HL-60 (cell line): ENCODE results near the gene NTNG2.

Source experiments
- DNase-seq, 2 experiments: peaks; one replicate each; pipeline ENCODE4 v3.0.0-alpha.2; 2010 to 2020; ENCODE audit warnings: low read depth in 1 of 2, low spot score in 1 of 2
- H3K27ac ChIP-seq: fragments of 250-450 bp; sonication (Bioruptor Pico); replicated peaks from 2 replicates; pipeline ENCODE4 v1.5.1; 2020; ENCODE audit warnings: mild to moderate bottlenecking, moderate library complexity
- H3K27me3 ChIP-seq: fragments of 250-450 bp; sonication (Bioruptor Pico); 2 replicates; pipeline ENCODE4 v1.5.1; 2021; ENCODE audit warnings: mild to moderate bottlenecking, moderate library complexity; ENCODE audit not compliant: insufficient read depth, poor library complexity, severe bottlenecking
- H3K4me3 ChIP-seq: replicated peaks from 2 replicates; pipeline ENCODE4 v1.5.1; 2011; ENCODE audit warnings: mild to moderate bottlenecking, control low read depth, low read length; ENCODE audit not compliant: insufficient read depth
- CTCF ChIP-seq: IDR thresholded peaks from one replicate; pipeline ENCODE4 v1.5.1; 2011; ENCODE audit warnings: low read length, control low read depth, inconsistent platforms; ENCODE audit not compliant: insufficient read depth
- GABPA ChIP-seq: IDR thresholded peaks from 2 replicates; pipeline ENCODE4 v1.6.1; 2012; ENCODE audit warnings: low read depth
- POLR2AphosphoS5 ChIP-seq: IDR thresholded peaks from 2 replicates; pipeline ENCODE4 v1.6.1; 2012; ENCODE audit warnings: low read depth
- SPI1 ChIP-seq: IDR thresholded peaks from 2 replicates; pipeline ENCODE4 v1.6.1; 2012; ENCODE audit warnings: low read depth, mild to moderate bottlenecking, borderline replicate concordance
- TF ChIP-seq, protein P1 (sequence below): IDR thresholded peaks from 2 replicates; pipeline ENCODE4 v1.6.1; 2012; ENCODE audit warnings: low read depth; ENCODE audit not compliant: insufficient replicate concordance

The NTNG2 gene

GRCh38 chr9:132141344-132141947 is 20.4 kb upstream of the NTNG2 start:
- Histone ChIP-seq H3K27ac (no peak overlapping the region), H3K27me3 (peaks cover 26% of the 10 kb centered on the region), H3K4me3 (peak overlapping the region; percentile 6; the same call in 1 of the 2 replicates)
- peak in 1 of 2 experiments; percentile 15 for DNase-seq
- peak; percentile 30; the same call in 1 of the 2 replicates for TF ChIP-seq SPI1
- TF ChIP-seq POLR2AphosphoS5, result no peak

DNA sequence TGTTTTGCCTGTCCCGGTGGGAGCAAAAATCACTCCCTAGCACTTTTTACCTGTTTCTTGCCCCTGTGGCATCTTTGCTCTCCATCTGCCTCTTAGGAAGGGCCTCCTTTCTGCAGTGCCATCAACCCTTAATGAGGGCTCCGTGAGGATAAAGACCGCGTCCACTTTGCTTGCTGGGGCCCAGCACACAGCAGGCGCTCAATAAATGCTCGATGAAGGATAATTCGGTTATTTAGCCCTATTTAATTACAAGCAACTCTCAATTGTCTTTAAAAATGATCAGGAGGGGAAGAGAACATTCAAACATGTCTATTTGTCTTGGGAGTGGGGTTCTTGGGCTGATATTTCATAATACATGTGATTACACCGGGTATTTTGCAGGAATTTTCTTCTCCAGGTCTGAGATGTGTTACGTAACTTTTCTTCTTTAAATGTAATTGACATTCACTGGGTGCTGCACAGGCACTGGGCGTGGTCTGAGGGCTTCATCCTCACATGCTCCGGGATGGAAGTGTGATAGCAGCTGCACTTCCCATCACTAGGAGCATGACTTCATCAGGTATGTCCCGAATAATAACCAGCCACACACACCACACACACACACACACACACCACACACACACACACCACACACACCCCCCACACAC is 19.8 kb upstream of the NTNG2 start:
- no peak for DNase-seq
- Histone ChIP-seq H3K27me3 (peaks cover 26% of the 10 kb centered on the region), H3K4me3 (no peak overlapping the region), H3K27ac (no peak overlapping the region)
- TF ChIP-seq GABPA (no peak), SPI1 (no peak), CTCF (no peak), POLR2AphosphoS5 (no peak)
- TF ChIP-seq, protein P1, sequence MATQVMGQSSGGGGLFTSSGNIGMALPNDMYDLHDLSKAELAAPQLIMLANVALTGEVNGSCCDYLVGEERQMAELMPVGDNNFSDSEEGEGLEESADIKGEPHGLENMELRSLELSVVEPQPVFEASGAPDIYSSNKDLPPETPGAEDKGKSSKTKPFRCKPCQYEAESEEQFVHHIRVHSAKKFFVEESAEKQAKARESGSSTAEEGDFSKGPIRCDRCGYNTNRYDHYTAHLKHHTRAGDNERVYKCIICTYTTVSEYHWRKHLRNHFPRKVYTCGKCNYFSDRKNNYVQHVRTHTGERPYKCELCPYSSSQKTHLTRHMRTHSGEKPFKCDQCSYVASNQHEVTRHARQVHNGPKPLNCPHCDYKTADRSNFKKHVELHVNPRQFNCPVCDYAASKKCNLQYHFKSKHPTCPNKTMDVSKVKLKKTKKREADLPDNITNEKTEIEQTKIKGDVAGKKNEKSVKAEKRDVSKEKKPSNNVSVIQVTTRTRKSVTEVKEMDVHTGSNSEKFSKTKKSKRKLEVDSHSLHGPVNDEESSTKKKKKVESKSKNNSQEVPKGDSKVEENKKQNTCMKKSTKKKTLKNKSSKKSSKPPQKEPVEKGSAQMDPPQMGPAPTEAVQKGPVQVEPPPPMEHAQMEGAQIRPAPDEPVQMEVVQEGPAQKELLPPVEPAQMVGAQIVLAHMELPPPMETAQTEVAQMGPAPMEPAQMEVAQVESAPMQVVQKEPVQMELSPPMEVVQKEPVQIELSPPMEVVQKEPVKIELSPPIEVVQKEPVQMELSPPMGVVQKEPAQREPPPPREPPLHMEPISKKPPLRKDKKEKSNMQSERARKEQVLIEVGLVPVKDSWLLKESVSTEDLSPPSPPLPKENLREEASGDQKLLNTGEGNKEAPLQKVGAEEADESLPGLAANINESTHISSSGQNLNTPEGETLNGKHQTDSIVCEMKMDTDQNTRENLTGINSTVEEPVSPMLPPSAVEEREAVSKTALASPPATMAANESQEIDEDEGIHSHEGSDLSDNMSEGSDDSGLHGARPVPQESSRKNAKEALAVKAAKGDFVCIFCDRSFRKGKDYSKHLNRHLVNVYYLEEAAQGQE, result no peak

DNA sequence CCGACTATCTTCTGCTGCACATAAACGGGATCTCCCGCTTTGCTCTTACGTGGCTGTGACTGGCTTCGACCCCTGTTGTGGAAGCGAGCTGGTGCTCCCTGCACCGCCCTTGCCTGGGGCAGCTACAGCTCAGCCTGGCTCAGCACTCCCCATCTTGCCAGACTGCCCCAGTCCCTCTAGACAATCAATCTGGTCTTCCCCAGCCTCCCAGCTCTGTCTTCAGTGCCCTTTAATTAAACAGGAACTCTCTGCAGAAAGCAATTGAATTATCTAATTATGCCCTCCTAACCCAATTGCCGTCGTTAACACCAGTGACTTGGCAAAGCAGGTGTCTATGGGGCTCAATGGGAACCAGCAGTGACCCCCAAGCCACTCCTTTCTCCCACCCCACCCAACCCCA is 18.9 kb upstream of the NTNG2 start:
- no peak for DNase-seq
- no peak overlapping the region for H3K27ac ChIP-seq
- peaks cover 26% of the 10 kb centered on the region for H3K27me3 ChIP-seq
- TF ChIP-seq POLR2AphosphoS5 (no peak), GABPA (no peak), CTCF (no peak), SPI1 (no peak)
- TF ChIP-seq, protein P1, result no peak
- no peak overlapping the region for H3K4me3 ChIP-seq

DNA sequence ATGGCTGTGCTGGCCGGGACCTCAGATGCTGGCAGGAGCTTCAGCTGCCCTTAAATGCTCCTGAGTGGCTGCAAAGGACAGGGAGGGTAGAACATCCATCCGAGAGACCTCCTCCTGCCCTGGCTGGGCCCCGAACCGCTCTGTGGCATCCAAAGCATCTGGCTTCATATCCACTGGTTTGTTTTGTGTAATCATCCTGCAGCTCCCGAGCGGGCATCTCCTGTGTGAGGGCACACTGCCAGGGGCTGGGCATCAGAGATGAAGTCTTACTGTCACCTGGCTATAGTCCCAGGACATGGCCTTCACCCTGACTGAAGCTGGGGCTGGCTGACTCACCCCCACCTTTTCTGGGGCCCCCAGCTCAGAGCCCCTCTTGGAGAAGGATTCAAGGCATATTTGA is 18.5 kb upstream of the NTNG2 start:
- no peak for TF ChIP-seq CTCF
- TF ChIP-seq GABPA, result no peak
- TF ChIP-seq SPI1, result no peak
- no peak for TF ChIP-seq POLR2AphosphoS5
- TF ChIP-seq, protein P1, result no peak

More for the DNA sequence above, 18.5 kb upstream of the NTNG2 start:
- H3K27ac ChIP-seq, result no peak overlapping the region
- H3K27me3 ChIP-seq, result peaks cover 26% of the 10 kb centered on the region
- no peak for DNase-seq
- no peak overlapping the region for H3K4me3 ChIP-seq
